GM18907 (cell line): Measurements from ENCODE around the gene PRR14.

Experiments used
- ATAC-seq: cut with Tn5 transposase; IDR thresholded peaks from one replicate; pipeline ENCODE4 v1.9.1; 2021; ENCODE audit warnings: mild to moderate bottlenecking, moderate library complexity; ENCODE audit not compliant: unreplicated experiment

Gene PRR14

DNA sequence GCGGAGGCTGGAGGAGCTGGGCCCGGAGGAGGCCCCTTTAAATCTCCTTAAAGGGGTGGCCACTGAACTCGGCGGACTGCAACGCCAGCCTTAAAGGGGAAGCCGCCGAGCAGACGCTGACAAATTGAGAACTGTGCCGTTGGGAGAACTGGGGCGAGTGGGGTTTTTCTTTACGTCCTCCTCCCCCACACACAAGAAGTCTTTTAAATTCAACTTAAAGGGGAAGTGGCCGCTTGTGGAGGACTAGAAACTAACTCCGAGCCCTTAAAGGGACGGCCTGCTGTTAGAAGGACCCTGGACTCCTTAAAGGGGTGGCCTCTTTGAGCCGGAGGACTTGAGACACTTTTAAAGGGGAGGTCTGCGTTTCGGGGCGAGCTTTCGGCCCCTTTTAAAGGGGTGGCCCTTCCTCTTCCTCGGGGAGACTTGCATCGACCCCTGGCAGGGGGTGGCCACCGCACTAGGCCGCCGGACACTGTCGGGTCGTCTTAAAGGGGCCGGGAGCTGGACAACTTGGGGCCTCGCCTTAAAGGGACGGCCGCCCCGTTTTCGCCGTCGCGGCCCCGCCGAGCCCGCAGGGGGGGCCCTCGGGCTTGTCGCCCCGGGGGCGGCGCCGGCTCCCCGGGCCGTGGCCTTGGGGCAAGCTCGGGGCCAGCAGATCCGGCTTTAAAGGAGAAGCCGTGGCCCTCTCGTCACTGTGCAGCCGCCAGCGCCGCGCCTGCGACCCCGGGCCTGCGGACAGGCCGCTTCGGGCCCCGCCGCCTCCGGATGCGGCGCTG is 8.2 kb downstream of the PRR14 start:
- peak; percentile 33 for ATAC-seq

GRCh38 chr16:30659507-30660423 is 9.0 kb downstream of the PRR14 start:
- ATAC-seq, result no peak

DNA sequence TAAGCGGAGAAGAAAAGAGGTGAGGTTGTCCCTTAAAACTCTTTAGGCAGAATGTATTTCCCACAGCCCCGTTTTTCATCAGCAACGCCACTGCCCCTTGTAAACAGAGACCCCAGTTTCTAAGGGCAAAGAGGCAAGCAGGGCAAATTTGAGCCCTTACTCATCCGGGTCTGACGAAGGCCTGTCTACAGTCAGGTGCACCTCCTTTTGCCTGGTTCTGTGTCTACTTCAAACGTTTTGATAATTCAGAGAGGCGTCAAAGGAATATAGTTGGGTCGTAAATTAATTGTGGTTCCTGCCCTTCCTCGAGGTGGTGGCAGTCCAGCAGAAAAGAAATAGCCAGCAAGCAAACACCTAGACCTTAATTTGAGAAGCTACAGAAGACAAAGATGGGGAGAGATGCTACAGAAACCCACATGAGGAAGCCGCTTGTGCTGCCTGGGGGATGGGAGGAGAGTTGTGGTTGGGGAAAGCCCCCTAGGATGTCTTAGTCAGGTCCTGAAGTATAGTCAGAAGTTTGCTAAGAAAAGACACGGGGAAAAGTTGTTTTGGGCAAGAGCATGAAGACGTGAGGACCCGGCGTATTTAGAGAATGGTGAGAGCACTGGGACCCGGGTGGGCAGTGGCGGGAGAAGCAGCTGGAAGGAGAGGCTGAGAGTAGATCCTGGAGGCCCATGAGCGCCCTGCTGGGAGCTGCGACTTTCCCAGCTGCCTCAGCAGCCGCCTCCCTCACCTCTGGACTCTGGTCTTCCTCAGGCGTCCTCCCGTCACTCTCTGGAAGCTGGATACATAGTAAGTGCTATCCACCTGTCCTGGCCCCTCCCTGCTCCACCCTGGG is 9.9 kb downstream of the PRR14 start:
- no peak for ATAC-seq

- ATAC-seq, result no peak
Observed at GRCh38 chr16:30662449-30662848, 11.7 kb downstream of the PRR14 start.

DNA sequence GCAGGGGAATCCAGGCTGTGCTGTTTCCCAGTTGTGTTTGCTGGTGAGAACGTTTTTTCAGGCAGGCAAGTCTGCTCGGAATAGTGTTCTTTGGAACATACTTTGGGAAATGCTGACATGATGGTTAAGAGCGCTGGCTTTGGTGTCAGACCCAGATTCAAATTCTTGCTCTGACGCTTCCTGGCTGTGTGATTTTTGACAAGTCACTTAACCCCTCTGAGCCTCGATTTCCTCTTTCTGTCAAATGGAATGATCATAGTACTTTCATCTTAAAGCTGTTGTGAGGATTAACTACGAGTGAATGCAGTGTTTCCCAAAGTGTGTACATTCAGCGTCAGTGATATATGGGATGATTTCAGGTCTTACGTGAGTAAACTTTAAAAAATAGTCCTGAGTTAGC is 12.3 kb downstream of the PRR14 start:
- ATAC-seq, result no peak

DNA sequence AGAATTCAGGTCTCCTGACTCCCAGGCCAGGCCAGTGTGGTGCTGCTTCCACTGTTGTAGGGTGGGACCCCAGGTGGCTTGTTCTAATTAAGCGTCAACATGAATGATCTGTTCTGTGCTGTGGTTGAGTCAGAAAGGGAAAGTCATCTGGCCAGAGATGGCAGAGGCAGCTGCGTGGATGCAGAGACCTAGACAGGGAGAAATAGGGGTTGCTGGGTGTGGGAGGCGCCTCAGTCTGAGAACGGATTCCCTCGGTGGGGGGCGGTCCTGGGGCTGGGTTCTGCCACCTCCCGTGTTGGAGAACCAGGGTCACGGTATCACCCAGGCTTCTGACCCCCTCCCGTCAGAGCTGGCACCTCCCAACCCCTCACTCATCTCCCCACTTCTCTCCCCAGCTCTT is 13.1 kb downstream of the PRR14 start:
- no peak for ATAC-seq

- no peak for ATAC-seq
Observed at GRCh38 chr16:30664616-30665109, 13.9 kb downstream of the PRR14 start.

DNA sequence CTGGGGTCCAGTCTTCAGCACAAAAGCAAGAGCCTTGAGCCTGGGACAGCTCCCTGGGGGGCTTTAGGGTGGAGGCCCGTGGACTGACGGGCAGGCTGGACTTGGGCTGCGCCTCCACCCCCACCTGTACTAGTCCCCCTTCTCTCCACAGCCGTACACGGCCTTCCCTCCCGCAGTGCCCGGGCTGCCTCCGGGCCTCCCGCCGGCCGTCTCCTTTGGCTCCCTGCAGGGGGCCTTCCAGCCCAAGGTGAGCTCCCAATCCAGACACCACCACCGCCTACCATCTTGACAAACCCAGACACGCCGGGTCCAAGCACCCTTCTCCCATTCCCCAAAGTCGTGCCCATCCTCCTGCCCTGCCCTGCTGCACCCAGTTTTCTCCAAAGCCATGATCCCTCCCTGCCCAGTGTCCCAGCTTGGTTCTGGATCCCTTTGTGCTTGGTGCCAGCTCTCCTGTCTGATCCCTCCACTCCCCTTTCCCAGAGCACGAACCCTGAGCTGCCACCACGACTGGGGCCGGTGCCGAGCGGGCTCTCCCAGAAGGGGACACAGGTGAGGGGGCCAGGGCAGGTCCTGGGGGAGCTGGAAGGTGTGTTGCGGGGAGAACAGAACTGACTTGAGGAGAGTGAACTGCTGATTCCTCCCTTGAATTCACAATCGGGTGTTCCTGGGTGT is 14.5 kb downstream of the PRR14 start:
- no peak for ATAC-seq

- ATAC-seq, result no peak
Observed at GRCh38 chr16:30665830-30666190, 15.1 kb downstream of the PRR14 start.

GRCh38 chr16:30666681-30667080 is 15.9 kb downstream of the PRR14 start:
- ATAC-seq, result no peak

DNA sequence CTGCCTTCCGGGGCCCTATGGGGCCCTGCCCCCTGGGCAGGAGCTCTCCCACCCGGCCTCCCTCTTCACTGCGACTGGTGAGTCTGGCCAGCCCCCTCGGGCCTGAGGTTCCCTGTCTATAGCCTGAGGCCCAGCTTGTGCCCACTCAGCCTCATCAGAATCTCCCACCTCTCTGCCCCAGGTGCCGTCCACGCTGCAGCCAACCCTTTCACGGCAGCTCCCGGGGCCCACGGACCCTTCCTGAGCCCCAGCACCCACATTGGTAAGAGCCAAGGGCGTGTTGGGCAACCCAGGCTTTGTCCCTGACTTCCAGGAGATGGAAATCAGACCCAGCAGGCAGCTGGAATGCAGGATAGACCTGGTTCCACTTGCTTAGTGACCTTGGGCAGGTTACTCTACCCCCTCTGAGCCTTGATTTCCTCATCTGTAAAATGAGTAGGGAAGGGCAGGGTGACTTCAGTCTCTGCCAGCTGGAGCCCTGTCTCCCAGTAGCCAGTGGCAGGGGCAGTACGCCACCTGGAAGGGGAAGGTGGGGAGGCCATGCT is 16.7 kb downstream of the PRR14 start:
- no peak for ATAC-seq

DNA sequence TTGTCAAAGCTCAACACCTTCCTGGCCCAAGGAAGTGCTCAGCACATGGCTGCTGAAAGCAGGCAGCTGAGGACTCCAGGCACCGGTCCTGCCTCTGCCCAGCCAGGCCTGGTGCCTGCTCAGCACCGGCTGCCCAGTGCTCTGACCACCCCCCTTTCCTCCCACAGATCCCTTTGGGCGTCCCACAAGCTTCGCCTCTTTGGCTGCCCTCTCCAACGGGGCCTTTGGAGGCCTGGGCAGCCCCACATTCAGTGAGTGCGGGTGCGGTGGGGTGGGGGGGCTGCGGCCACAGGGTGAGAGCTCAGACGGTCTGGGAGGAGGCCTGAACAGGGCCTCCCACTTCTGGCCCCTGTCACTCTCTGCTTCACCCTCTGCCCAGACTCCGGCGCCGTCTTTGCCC is 17.6 kb downstream of the PRR14 start:
- no peak for ATAC-seq

DNA sequence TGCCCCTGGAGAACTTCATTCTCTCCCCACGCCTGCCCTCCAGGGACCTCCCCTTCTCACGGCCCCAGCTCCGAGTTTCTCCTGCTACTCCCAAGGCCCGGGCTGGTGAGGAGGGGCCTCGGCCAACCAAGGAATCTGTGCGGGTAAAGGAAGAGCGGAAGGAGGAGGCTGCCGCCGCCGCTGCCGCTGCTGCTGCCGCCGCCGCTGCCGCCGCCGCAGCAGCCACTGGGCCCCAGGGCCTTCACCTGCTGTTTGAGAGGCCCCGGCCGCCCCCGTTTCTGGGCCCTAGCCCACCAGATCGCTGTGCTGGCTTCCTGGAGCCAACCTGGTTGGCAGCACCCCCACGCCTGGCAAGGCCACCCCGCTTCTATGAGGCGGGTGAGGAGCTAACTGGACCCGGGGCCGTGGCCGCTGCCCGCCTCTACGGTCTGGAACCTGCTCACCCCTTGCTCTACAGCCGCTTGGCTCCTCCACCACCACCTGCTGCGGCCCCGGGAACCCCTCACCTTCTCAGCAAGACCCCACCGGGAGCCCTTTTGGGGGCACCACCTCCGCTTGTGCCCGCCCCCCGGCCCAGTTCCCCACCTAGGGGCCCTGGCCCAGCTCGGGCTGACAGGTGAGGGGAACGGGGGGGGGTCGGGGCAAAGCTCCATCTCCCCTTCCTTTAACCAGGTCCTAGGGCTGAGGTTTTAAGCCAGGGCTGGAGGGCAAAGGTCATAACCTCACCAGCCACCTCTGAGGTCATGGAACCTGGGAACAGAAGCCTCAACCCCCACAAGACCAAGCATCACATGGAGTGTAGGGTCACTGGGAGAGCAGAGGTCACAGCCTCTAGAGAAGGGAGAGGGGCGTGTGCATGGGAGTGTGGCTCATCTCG is 18.5 kb downstream of the PRR14 start:
- ATAC-seq, result no peak

DNA sequence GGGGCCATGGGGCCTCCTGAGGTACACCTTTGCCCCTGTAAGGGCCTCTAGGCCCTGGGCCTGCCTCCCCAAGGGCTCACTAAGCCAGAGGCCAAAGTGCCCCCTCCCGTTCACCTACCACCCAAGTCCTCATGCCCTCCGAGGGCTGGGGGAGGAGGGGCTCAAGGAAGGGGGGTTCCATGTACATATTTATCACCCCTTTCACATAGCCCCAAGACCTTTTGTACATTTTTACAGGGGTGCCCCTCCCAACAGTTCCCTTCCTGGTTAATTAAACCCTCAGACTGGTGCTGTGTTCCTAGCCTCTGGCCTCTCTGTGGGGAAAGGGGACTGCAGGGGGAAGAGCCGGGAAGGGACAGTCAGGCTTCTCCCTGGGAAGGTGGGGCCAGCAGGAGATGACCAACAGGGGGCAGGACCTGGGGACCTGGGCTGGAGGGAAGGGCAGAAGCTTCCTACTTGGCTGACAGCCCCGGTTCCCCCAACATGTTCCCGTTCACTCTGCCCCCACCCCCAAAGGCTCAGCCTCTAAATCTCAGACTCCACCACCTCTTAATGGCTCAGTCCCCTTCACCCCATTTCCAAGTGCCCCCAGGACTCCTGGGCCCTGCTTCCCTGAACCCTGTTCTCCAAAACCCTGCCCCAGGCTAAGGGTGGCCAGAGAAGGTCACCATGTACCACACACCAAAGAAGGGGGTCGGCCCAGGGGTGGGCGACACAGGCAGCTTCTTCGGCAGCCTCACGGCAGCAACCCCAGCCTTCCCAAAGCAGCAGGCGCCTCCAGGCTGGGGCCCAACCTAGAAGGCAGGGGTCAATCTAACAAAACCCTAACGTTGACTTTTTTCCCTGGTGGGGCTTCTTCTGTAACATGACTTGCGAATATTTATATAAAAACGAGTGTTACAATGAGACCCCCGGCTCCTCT is 19.4 kb downstream of the PRR14 start:
- ATAC-seq, result no peak

GRCh38 chr16:30675143-30675542 is 24.4 kb downstream of the PRR14 start:
- no peak for ATAC-seq

DNA sequence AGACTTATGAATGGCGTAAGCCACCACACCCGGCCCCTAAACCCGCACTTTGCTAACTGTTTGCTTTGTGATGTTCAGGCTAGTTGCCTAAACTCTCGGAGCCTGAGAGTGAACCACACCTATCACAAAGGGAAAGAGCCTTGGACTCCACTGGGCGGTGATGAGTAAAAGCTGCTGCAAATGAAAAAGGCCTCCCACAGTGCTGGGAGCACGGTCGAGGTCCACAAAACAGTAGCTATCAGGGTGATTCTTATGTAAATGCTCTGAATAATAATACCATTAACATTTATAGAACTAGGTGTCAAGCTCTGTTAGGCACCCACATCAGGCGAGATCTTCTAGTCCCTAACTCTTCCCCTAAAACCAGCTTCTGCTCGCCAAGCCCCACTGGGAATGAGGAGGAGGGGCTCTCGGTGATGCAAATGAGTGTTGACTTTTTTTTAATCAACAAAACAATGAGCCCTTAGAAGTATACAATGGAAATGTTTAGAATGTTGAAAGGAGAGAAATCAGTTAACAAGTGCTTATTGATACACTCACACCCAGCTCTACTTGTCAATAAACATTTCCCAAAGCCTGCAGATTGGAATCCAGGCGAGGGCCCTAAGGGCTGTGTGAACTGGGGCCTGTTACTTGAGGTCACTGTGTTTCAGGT is 27.3 kb downstream of the PRR14 start:
- ATAC-seq, result no peak

DNA sequence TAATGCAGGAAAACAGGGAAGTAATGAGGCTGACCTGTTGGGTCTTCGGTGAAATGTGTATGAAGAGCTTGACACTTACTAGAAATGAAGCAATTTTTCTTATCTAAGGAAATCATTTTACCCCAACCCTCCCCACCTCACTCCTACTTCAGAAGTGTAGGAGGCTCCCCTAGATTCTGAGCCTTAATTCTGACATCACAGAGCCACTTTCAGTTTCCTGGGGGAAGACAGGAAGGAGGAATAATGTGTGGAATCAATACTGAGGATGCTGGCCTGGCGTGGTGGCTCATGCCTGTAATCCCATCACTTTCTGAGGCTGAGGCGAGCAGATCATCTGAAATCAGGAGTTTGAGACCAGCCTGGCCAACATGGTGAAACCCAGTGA is 27.8 kb downstream of the PRR14 start:
- ATAC-seq, result no peak

- no peak for ATAC-seq
Observed at GRCh38 chr16:30680326-30680725, 29.6 kb downstream of the PRR14 start.
